DMS53 (cell line): Measurements from ENCODE around the gene CD101.

ENCODE experiments used
- DNase-seq: peaks from one replicate; lab custom pipeline; 2025; lab: John Stamatoyannopoulos, UW

CD101 gene

GRCh38 chr1:116984406-116985160 lies 17.0 kb upstream of the CD101 start:
- DNase-seq: no peak

DNA sequence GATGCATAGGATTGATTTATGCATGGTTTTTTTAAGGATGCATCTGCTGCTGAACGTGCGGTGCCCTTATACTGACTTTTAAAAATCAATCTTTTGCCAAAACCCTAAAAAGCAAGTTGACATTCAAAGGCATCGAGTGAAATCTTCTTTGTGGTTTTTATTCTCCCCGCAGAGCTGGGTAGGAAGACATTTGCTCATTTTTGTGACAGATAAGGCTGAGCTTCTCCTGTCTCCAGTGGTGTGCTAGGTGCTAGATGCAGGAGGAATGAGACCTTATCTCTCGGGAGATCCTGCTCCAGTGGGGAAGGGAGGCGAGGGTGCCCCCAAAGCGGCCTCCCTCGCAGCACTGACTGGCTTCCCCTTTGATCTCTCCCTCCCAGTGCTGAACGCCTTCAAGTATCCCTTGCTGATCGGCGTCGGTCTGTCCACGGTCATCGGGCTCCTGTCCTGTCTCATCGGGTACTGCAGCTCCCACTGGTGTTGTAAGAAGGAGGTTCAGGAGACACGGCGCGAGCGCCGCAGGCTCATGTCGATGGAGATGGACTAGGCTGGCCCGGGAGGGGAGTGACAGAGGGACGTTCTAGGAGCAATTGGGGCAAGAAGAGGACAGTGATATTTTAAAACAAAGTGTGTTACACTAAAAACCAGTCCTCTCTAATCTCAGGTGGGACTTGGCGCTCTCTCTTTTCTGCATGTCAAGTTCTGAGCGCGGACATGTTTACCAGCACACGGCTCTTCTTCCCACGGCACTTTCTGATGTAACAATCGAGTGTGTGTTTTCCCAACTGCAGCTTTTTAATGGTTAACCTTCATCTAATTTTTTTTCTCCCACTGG lies 14.9 kb upstream of the CD101 start:
- DNase-seq: no peak

DNA sequence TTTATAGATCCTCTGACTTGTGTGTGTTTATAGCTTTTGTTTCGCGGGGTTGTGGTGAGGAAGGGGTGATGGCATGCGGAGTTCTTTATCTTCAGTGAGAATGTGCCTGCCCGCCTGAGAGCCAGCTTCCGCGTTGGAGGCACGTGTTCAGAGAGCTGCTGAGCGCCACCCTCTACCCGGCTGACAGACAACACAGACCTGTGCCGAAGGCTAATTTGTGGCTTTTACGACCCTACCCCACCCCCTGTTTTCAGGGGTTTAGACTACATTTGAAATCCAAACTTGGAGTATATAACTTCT lies 14.4 kb upstream of the CD101 start:
- DNase-seq: no peak

DNA sequence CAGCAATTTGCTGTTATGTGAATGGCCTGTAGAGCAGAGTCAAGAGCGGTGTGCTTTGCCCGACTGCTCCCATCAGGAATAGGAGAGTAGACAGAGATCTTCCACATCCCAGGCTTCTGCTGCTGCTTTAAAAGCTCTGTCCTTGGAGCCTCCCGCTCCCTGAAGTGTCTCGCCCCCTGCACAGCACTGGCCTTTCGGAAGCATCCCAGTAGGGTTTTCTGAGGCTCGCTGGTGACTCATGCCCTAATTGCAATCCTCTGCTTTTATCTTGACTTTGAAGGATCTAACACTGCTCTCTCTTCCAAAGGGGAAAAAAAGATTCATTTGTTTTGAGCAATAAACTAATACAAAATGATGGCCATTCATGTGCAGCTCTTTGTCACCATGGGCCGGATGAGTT lies 13.3 kb upstream of the CD101 start:
- no peak for DNase-seq

- DNase-seq: no peak
Observed at GRCh38 chr1:116988908-116989307, 12.7 kb upstream of the CD101 start.

- no peak for DNase-seq
Observed at GRCh38 chr1:116989835-116990234, 11.7 kb upstream of the CD101 start.

DNA sequence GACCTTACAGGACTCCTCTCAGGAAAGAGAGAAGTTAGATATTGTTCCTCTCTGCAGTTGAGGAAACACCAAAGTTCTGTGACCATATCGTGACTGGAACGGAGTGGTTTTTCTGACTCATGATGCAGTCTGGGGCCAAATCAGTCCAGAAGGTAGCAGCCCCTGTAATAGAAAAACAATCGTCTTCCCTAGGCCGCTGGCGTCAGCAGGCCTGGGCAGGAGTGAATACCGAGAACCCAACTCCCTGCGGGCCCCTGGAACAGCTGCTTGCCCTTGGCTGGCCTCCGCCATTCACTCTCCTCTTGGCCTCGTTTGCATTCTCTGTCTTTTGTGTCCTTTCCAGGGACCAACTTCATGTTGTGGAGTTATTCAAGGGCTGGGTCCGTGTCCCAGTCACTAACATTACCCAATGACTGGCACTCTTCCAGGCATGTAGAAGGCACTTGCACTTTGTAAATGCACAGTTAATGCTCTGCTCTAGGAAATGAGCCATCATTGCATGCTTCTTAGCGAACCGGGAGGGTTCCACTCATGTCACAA lies 10.9 kb upstream of the CD101 start:
- no peak for DNase-seq

- no peak for DNase-seq
Observed at GRCh38 chr1:116991171-116991845, 10.3 kb upstream of the CD101 start.

DNA sequence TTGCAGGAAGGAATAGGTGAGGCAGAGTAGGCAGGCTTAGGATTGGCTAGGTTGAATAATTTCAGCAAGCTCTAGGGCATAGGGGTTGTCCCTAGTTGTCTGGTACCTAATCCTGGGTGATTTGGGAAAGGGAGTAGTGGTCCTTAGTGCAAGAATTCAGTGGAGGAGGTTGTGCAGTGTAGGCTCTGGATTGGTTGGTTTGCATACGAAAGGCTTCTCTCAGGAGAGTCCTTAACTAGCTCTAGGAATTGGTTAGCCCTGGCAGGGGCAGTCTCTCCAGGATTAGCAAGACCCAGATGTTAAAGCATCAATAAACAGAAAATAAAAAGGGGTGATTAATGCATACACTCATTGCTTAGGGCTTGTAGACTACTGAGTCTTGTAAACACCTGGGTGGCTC lies 9.6 kb upstream of the CD101 start:
- no peak for DNase-seq

DNA sequence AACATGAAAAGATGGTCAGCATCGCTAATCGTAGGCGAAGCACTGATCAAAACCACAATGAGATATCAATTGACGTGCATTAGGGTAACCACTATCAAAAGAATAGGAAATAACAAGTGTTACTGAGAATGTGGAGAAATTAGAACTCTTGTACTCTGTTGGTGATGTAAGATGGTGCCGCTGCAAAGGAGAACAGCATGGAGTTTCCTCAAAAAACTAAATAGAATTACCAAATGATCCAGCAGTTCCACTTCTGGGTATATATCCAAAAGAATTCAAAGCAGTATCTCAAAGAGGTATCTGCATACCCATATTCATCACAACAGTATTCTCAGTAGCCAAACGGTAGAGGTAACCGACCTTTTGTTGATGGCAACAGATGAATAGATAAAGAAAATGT lies 8.3 kb upstream of the CD101 start:
- DNase-seq: no peak

GRCh38 chr1:116994411-116994810 lies 7.1 kb upstream of the CD101 start:
- DNase-seq: no peak

GRCh38 chr1:116997066-116997465 lies 4.5 kb upstream of the CD101 start:
- no peak for DNase-seq

- no peak for DNase-seq
Observed at GRCh38 chr1:116997636-116998035, 3.9 kb upstream of the CD101 start.

- DNase-seq: peak; percentile 1
Observed at GRCh38 chr1:116999596-116999995, 2.0 kb upstream of the CD101 start.

DNA sequence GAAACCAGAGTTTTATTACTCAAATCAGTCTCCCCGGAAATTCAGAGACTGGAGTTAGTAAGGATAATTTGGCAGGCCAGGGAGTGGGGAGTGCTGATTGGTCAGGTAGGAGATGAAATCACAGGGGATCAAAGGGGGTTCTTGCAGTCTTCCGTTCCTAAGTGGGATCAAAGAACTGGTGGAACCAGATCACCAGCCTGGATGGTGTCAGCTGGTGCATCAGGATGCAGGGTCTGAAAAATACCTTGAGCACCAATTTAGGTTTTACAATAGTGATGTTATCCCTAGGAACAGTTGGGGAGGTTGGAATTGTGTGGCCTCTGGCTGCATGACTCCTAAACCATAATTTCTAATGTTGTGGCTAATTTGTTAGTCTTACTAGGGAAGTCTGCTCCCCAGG lies 1.4 kb upstream of the CD101 start:
- DNase-seq: peak; percentile 1

GRCh38 chr1:117003223-117003875 lies 1.8 kb downstream of the CD101 start:
- DNase-seq: peak; percentile 28

DNA sequence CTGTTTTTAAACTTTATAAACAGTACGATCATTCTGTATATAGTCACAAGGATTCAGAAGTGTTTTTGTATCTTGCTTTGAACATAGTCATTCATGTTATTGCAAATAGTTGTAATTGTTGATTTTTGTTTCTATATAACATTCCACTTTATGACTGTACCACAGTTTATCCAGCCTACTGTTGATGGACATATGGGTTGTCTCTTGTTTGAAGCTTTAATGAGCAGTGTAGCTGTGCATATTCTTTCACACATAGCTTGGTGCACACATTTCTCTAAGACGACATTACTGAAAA lies 6.1 kb downstream of the CD101 start:
- DNase-seq: no peak

DNA sequence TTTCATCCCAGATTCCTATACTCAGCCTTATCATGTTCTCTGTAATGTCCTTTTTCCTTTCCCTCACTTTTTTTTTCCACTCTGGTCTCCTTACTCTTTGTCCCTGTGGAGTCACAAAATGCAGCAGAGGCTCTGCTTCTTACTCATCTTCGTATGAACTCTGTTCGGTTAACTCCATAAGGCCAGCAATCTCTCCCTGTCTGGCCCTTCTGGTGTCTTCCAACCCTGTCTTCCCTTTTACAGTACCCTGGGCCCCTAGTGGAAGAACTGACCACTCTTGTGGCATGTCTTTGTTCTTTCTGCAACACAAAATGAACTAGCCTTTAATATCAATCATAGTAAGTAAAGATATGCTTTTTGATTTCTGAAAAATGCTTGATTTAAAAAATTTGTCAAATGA lies 7.1 kb downstream of the CD101 start:
- no peak for DNase-seq

DNA sequence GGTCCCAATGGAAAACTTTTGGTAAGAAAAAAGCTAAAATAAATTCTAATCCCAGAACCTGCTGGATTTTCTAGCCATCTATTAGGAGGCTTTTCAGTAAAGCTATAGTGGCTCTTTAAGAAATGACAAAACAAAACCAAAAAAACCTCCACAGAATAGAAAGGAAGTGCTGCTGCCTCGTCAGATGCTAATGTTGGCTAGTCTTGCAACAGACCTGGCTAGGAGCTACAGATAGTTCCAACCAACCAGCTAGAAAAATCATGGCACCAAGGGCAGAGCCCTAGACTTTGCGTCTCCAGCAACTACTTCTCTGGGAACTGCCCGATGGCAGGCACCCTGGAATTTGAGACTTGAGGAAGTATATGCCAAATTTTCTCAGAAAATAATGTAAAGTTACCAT lies 7.6 kb downstream of the CD101 start:
- no peak for DNase-seq

DNA sequence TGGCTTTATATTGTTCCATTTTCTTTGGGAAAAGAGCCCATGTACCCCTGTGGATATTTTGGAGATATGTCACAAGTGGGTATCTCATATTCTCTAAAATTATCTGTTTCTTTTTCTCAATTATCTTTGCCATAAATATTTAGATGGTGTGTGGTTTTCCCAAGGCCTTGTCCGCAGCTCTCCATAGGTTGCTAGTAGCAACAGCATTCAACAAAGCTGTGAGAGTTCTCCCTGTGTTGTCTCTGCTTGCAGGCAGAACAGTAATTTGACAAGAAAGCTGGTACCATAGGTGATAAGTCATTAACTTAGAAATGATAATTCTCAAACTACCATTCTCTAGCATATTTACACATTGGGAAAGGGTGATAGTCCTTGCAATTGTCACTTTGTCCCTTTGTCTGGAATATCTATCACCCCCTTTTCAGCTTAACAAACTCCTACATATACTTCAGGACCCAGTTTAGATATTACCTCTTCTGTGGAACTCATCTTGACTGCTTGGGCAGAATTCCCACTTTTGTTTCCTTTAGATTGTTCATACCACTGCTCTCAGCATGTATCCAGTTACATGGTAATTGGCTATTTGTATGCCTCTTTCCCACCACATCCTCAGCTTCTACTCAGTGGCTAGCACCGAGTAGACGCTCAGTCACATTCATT lies 8.9 kb downstream of the CD101 start:
- no peak for DNase-seq

GRCh38 chr1:117011334-117011733 lies 9.8 kb downstream of the CD101 start:
- peak; percentile 0 for DNase-seq

DNA sequence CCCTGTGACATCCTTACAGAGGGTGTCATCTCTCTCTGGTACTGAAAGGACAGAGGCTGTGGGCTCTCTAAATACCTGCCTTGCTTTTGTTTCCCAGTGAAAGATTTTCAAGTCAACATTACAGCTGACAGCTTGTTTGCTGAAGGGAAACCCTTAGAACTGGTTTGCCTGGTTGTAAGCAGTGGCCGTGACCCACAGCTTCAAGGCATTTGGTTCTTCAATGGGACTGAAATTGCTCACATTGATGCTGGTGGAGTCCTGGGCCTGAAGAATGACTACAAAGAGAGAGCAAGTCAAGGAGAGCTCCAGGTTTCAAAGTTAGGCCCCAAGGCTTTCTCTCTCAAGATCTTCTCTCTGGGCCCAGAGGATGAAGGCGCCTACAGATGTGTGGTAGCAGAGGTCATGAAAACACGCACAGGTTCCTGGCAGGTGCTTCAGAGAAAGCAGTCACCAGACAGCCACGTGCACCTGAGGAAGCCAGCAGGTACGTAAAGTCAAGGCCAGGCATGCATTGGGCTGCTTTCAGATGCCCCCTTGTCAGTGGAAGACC lies 11.8 kb downstream of the CD101 start:
- DNase-seq: peak; percentile 86
